ENCODE data around the gene BEST4. TPM values are rescaled to one million over a fixed set of nuclear protein-coding genes. Genes with fewer than 3 reads are reported as not detected.
A peak's percentile ranks its signal among the peaks of the same experiment; 100 is the strongest.

The BEST4 gene
- total and polyA plus RNA-seq, 2 of the 13 experiments (the other 11 are each of a cell fraction or from before 2014, with no cell fraction given): 0.77 to 1.4 TPM

DNA sequence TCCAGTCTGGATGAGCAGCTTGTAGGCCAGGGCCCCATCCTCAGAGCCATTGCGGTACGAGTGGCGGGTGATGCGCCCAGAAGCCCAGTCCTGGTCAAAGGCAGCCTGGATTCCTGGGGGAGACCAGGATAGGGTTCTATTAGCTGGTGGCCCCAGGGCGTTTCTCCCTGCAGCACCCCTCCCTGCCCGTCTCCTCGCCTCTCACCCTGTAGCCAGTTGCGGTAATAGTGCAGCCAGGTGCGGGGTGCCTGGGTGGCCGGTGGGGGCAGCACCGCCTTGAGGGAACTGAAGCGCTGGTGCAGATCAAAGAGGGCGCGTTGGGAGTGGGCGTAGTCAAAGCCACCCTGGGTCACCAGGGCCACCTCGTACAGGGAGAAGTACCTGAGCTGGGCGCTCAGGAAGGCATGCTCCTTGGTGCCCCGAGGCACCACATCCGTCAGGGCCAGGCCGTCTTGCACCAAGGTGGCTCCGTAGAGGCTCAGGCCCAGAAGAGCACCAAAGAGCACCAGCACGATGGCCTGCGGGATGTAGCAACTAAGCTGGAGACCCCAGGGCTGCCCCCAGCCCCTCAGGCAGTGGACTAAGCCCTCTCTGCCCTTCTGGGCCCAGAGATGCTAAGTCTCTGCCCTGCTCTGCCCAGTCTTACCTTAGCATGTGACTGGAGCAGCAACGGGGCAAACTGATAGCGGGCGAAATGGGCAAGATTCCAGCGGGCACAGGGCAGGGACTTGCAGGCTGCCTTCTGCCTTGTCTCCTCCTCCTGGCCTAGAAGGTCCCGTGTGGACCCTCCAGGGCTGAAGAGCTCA is 39.4 kb upstream of the BEST4 start (continued):
- TF ChIP-seq TBX3 (IDR thresholded peaks at IDR 0.05; ENCODE audit: borderline replicate concordance) (no peak), TFAP4 (IDR thresholded peaks at IDR 0.05; ENCODE audit: borderline replicate concordance, low read depth) (peak; percentile 43; the same call in 1 of the 2 replicates), RERE (CRISPR knock-in tag; IDR thresholded peaks at IDR 0.05; ENCODE audit: low read depth) (no peak), MIER2 (CRISPR knock-in tag; IDR thresholded peaks at IDR 0.05) (0 out of 2 replicates have a peak, but pooled peaks have one; percentile 23), YY1 (IDR thresholded peaks at IDR 0.05; ENCODE audit: insufficient read depth, insufficient replicate concordance, low read depth, low read length) (peak; percentile 52), ZNF180 (CRISPR knock-in tag; IDR thresholded peaks at IDR 0.05; ENCODE audit: borderline replicate concordance, low read depth) (no peak), ZNF547 (CRISPR knock-in tag; IDR thresholded peaks at IDR 0.05) (0 out of 2 replicates have a peak, but pooled peaks have one; percentile 51), BCL6 (CRISPR knock-in tag; IDR thresholded peaks at IDR 0.05) (peak; percentile 33; the same call in 1 of the 2 replicates), AKAP8 (CRISPR knock-in tag; IDR thresholded peaks at IDR 0.05) (no peak), EEA1 (CRISPR knock-in tag; IDR thresholded peaks at IDR 0.05; ENCODE audit: borderline replicate concordance) (0 out of 2 replicates have a peak, but pooled peaks have one; percentile 15), ZNF678 (CRISPR knock-in tag; IDR thresholded peaks at IDR 0.05) (peak; percentile 39; the same call in 1 of the 2 replicates), NFRKB (IDR thresholded peaks at IDR 0.05) (no peak), ZBTB7B (CRISPR knock-in tag; IDR thresholded peaks at IDR 0.05) (no peak; the same call in 1 of the 2 replicates), ZNF337 (CRISPR knock-in tag; IDR thresholded peaks at IDR 0.05; ENCODE audit: borderline replicate concordance, low read depth) (peak; percentile 57; the same call in 1 of the 2 replicates), ZNF772 (CRISPR knock-in tag; IDR thresholded peaks at IDR 0.05) (peak; percentile 33), NPAS2 (CRISPR knock-in tag; IDR thresholded peaks at IDR 0.05; ENCODE audit: borderline replicate concordance) (no peak), ZNF674 (CRISPR knock-in tag; IDR thresholded peaks at IDR 0.05; ENCODE audit: low read depth) (no peak), ZNF33B (CRISPR knock-in tag; IDR thresholded peaks at IDR 0.05) (peak; percentile 79; the same call in 1 of the 2 replicates), XRCC5 (optimal IDR thresholded peaks at IDR 0.05; ENCODE audit: low read length) (peak; percentile 95)
- TF ChIP-seq, protein P1, sequence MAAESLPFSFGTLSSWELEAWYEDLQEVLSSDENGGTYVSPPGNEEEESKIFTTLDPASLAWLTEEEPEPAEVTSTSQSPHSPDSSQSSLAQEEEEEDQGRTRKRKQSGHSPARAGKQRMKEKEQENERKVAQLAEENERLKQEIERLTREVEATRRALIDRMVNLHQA (CRISPR knock-in tag; IDR thresholded peaks at IDR 0.05): no peak
- TF ChIP-seq, protein P2, sequence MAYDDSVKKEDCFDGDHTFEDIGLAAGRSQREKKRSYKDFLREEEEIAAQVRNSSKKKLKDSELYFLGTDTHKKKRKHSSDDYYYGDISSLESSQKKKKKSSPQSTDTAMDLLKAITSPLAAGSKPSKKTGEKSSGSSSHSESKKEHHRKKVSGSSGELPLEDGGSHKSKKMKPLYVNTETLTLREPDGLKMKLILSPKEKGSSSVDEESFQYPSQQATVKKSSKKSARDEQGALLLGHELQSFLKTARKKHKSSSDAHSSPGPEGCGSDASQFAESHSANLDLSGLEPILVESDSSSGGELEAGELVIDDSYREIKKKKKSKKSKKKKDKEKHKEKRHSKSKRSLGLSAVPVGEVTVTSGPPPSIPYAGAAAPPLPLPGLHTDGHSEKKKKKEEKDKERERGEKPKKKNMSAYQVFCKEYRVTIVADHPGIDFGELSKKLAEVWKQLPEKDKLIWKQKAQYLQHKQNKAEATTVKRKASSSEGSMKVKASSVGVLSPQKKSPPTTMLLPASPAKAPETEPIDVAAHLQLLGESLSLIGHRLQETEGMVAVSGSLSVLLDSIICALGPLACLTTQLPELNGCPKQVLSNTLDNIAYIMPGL (CRISPR knock-in tag; IDR thresholded peaks at IDR 0.05; ENCODE audit: borderline replicate concordance in 1 of 2, low read depth in 1 of 2): peak; percentile 59 to 83; a peak in 3 of 4 replicates

All from HepG2 (cell line).